PC-3 (cell line): ENCODE measurements around the gene FGD3.

Experiments used
- EZH2 ChIP-seq: fragments of 300-600 bp; sonication (generic); IDR thresholded peaks from one replicate; pipeline ENCODE4 v1.6.1; 2017; ENCODE audit warnings: antibody characterized with exemption, mild to moderate bottlenecking, low read length; ENCODE audit not compliant: unreplicated experiment
- TF ChIP-seq, protein P1 (sequence below): fragments of 300-600 bp; sonication (generic); conservative IDR thresholded peaks from 2 replicates; pipeline ENCODE4 v1.5.1; 2017; ENCODE audit warnings: antibody characterized with exemption, low read depth, mild to moderate bottlenecking, low read length

DNA sequence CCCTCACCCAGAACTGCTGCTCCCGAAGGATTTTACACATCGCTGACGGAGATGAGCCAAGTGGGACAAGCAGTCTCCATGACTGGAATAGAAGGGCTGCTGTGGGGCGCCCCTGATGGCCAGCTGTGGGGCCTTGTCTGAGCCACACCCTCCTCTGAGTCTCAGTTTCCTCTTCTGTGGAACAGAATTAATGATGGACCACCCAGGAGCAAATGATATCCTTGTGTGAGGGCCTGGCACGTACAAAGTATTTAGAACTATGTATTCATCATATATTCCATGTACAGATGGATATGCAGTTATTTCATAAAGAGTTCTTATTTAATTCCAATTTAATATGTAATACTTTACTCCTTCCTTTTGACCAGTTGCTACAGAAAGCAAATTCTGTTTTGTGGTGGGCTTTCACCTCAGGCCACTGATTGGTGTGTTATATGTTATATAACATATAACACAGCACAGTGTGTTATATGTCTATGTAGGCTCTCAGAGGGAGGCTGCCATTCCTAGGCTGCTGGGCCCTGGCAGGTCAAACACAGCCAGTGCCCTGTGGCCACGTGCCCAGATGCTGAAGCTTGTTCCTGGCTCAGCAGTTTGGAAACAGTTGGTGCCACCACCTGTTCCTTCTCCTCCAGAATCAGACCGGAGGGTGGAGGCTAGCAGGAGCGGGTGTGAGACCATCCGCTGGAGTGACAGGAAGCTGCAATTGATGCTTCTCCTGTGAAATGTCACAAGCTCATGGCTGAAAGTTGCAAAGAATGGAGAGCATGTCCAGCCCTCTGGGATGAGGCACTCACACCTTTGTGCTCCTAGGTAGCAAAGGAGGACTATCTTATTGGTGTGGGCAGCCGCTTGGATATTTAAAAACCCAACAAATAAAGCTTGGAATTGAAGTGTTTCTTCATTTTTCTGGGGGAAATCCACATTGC is 4.4 kb upstream of the FGD3 start:
- TF ChIP-seq EZH2 = no peak
- TF ChIP-seq, protein P1, sequence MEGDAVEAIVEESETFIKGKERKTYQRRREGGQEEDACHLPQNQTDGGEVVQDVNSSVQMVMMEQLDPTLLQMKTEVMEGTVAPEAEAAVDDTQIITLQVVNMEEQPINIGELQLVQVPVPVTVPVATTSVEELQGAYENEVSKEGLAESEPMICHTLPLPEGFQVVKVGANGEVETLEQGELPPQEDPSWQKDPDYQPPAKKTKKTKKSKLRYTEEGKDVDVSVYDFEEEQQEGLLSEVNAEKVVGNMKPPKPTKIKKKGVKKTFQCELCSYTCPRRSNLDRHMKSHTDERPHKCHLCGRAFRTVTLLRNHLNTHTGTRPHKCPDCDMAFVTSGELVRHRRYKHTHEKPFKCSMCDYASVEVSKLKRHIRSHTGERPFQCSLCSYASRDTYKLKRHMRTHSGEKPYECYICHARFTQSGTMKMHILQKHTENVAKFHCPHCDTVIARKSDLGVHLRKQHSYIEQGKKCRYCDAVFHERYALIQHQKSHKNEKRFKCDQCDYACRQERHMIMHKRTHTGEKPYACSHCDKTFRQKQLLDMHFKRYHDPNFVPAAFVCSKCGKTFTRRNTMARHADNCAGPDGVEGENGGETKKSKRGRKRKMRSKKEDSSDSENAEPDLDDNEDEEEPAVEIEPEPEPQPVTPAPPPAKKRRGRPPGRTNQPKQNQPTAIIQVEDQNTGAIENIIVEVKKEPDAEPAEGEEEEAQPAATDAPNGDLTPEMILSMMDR = no peak
